Measurements from ENCODE around the gene KCNA5. TPM values are rescaled to one million over a fixed set of nuclear protein-coding genes. Genes with fewer than 3 reads are reported as not detected.

The KCNA5 gene
- total RNA-seq, 4 donors from 2014 or later: 0.60 to 3.7 (median 2.0) TPM

DNA sequence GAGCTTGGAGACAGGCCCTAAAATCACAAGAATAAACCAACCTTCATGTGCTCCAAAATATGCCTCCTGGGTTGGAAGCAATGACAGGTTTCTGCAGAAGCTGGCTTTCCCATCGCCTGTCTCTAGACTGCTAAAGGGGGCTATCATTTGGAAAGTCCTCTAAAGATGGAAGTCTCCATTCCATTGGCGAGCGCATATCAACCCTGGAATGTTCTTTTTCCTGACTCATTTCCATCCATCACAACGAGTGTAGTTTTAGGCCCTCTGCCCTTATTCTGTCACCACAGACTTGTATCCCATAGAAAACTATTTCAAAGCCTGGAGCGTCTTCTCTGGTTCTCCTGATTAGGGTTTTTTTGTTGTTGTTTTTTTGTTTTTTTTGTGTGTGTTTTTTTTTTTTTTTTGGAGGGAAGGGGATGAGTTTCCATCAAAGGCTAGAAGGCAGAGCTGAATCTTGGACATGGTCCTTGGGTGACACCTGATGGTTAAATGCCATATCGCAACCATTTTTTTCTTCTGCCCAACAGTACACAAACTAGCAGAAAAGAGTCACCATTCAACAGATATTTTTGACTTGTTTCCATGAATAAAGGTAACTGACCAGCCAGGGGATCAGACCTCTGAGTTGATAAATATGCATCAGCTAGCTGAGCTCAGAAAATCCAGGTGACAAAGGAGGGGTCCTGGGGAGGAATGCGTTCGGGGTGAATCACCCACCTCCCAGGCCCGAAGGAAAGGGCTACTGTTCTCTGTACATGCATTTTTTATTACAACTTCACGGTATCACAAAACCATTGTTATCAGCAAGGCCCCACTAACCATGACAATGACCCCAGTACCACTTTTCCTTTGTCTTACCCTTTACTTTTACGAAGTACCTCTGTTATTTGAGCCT lies 40.5 kb downstream of the KCNA5 start:
- H3K27ac ChIP-seq: no peak overlapping the region
- H3K36me3 ChIP-seq: no peaks in the 10 kb centered on the region
- no peaks in the 10 kb centered on the region for H3K9me3 ChIP-seq
- intact Hi-C loops (cut with DNase I; ENCODE audit: low total_unique reads): loop anchor here (2.0 to 10.0 kb wide), 2 partner anchors 63 to 229 kb away; no protein-coding TSS in a partner anchor
- no peak overlapping the region for H3K4me3 ChIP-seq
- peaks cover 3% of the 10 kb centered on the region for H3K27me3 ChIP-seq
- 47 to 60% methylated on average over 5 to 11 of the region's 11 CpGs for WGBS, 2 donors (ENCODE audit: low coverage in 1 of 2)
- H3K4me1 ChIP-seq: no peaks in the 10 kb centered on the region
- no peak for DNase-seq
- TF ChIP-seq, protein P1, sequence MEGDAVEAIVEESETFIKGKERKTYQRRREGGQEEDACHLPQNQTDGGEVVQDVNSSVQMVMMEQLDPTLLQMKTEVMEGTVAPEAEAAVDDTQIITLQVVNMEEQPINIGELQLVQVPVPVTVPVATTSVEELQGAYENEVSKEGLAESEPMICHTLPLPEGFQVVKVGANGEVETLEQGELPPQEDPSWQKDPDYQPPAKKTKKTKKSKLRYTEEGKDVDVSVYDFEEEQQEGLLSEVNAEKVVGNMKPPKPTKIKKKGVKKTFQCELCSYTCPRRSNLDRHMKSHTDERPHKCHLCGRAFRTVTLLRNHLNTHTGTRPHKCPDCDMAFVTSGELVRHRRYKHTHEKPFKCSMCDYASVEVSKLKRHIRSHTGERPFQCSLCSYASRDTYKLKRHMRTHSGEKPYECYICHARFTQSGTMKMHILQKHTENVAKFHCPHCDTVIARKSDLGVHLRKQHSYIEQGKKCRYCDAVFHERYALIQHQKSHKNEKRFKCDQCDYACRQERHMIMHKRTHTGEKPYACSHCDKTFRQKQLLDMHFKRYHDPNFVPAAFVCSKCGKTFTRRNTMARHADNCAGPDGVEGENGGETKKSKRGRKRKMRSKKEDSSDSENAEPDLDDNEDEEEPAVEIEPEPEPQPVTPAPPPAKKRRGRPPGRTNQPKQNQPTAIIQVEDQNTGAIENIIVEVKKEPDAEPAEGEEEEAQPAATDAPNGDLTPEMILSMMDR (IDR thresholded peaks at IDR 0.05): peak; percentile 58 to 65 (median 62)
- TF ChIP-seq POLR2A (IDR thresholded peaks at IDR 0.05): no peak
- TF ChIP-seq EP300 (IDR thresholded peaks at IDR 0.05; ENCODE audit: low read depth): no peak
- no peak for TF ChIP-seq POLR2AphosphoS5 (IDR thresholded peaks at IDR 0.05)
- in situ Hi-C loops (cut with MboI; ENCODE audit: low pct_ligation_motif_present in 1 of 4, low pct_unique_long_range_greater_than_20kb in 1 of 4, low sequenced_read_pairs in 3 of 4): loop anchor here in 1 of 4 donors (10.0 kb wide), 1 partner anchor 59 kb away; no protein-coding TSS in a partner anchor

DNA sequence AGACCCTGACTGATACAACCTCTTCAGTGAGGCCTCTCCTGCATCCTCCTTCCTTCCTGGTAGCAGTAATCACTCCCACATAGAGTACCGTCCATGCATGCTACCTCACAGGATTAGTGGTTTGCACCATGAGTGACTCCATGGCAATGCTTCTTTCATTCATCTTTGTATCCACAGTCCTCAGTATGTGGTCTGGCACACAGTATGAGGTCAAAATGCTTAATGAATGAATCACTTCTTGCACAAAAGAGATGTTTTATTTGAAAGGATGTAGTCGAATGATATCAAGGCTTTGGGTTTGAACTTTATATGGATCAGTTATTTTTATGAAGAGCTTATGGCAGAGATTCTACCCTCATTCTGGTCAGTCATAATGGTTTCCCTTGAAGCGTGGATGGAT lies 42.2 kb downstream of the KCNA5 start:
- 59% methylated on average over 3 of the region's 3 CpGs; no CpG with 5 or more reads in 1 of the 2 donors for WGBS, 2 donors (ENCODE audit: low coverage in 1 of 2)
- Histone ChIP-seq H3K36me3 (no peaks in the 10 kb centered on the region), H3K4me1 (no peaks in the 10 kb centered on the region), H3K9me3 (no peaks in the 10 kb centered on the region), H3K4me3 (no peak overlapping the region), H3K27me3 (peaks cover 4% of the 10 kb centered on the region), H3K27ac (no peak overlapping the region)
- in situ Hi-C loops (cut with MboI; ENCODE audit: low pct_ligation_motif_present in 1 of 4, low pct_unique_long_range_greater_than_20kb in 1 of 4, low sequenced_read_pairs in 3 of 4): loop anchor here in 3 of 4 donors (5.0 to 10.0 kb wide), 2 partner anchors 61 to 64 kb away; no protein-coding TSS in a partner anchor
- DNase-seq: no peak
- intact Hi-C loops (cut with DNase I; ENCODE audit: low total_unique reads): loop anchor here (2.0 to 10.0 kb wide), 2 partner anchors 65 to 231 kb away; no protein-coding TSS in a partner anchor
- TF ChIP-seq, protein P1 (IDR thresholded peaks at IDR 0.05): no peak
- no peak for TF ChIP-seq EP300 (IDR thresholded peaks at IDR 0.05; ENCODE audit: low read depth)
- no peak for TF ChIP-seq POLR2AphosphoS5 (IDR thresholded peaks at IDR 0.05)
- TF ChIP-seq POLR2A (IDR thresholded peaks at IDR 0.05): no peak

DNA sequence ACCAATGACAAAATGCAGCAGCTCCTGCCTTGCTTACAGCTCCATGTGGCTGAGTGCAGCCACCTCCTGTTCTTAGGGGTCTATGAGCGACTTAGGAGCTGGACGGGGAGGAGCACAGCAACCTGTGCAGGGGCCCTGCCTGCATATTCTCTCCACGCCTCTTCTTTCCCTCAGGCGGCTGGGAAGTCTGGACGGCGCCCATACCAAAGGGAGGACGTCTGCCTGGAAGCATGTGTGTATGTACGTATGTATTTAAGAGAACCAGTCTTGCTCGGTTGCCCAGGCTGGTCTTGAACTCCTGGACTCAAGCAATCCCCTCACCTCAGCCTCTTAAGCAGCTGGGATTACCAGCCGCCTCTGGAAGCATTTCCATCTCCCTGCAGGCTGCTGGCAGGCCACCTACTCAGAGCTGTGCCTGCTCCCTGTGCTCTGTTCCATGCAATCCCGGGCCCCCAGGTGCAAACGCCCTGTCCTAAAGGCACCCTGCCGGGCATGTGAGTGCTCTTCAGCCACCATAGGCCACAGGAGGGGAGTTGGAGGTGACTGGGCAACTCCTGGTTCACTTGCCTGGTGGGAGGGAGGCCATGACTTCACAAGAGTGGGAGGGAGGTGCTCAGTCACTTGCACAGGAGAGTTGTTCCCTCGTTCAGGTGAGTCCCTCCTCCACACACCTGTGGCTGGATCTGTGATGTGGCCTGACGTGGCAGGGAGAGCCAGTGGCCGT lies 44.3 kb downstream of the KCNA5 start:
- Histone ChIP-seq H3K36me3 (no peaks in the 10 kb centered on the region), H3K9me3 (no peaks in the 10 kb centered on the region), H3K27me3 (peaks cover 13% of the 10 kb centered on the region), H3K27ac (no peak overlapping the region), H3K4me1 (no peaks in the 10 kb centered on the region), H3K4me3 (no peak overlapping the region)
- 68 to 80% methylated on average over 4 to 16 of the region's 16 CpGs for WGBS, 2 donors (ENCODE audit: low coverage in 1 of 2)
- in situ Hi-C loops (cut with MboI; ENCODE audit: low pct_ligation_motif_present in 1 of 4, low pct_unique_long_range_greater_than_20kb in 1 of 4, low sequenced_read_pairs in 3 of 4) (loop anchor here in 3 of 4 donors (5.0 to 10.0 kb wide), 2 partner anchors 63 to 66 kb away; no protein-coding TSS in a partner anchor), intact Hi-C loops (cut with DNase I; ENCODE audit: low total_unique reads) (loop anchor here (10.0 kb wide), 1 partner anchor 233 kb away; no protein-coding TSS in a partner anchor)
- no peak for DNase-seq
- TF ChIP-seq POLR2AphosphoS5 (IDR thresholded peaks at IDR 0.05) (no peak), EP300 (IDR thresholded peaks at IDR 0.05; ENCODE audit: low read depth) (no peak), POLR2A (IDR thresholded peaks at IDR 0.05) (no peak)
- TF ChIP-seq, protein P1 (IDR thresholded peaks at IDR 0.05): no peak
